Neural crest cell (in vitro differentiated cells): ENCODE data around the gene CTNNA3. TPM values are rescaled to one million over a fixed set of nuclear protein-coding genes. Genes with fewer than 3 reads are reported as not detected.

ENCODE experiments used
- DNase-seq: peaks from one replicate; pipeline ENCODE4 v3.0.0; 2021; ENCODE audit warnings: low read depth, mixed read lengths, low spot score
- H3K27ac Mint-ChIP-seq: one replicate; pipeline ENCODE4 v1.8.0; 2021; ENCODE audit warnings: mild to moderate bottlenecking, mixed read lengths; ENCODE audit not compliant: unreplicated experiment
- H3K27me3 Mint-ChIP-seq: 2 replicates; pipeline ENCODE4 v1.8.0; 2021; ENCODE audit warnings: low read depth, mild to moderate bottlenecking, mixed read lengths
- H3K36me3 Mint-ChIP-seq: 2 replicates; pipeline ENCODE4 v1.8.0; 2021; ENCODE audit warnings: low read depth, mild to moderate bottlenecking, mixed read lengths
- H3K4me1 Mint-ChIP-seq: 2 replicates; pipeline ENCODE4 v1.8.0; 2021; ENCODE audit warnings: mixed read lengths
- H3K4me3 Mint-ChIP-seq: one replicate; pipeline ENCODE4 v1.8.0; 2021; ENCODE audit warnings: mild to moderate bottlenecking, mixed read lengths
- H3K9me3 Mint-ChIP-seq: 2 replicates; pipeline ENCODE4 v1.8.0; 2021; ENCODE audit warnings: mixed read lengths
- total RNA-seq: library from RNA; stranded (reverse); gene quantifications from 2 replicates; pipeline ENCODE4 v1.2.1, GENCODE V29; 2021
- TF ChIP-seq, protein P1 (sequence below): fragments of 200-600 bp; sonication (generic); conservative IDR thresholded peaks from 2 replicates; pipeline ENCODE4 v1.5.0; 2021; ENCODE audit warnings: antibody characterized with exemption, mild to moderate bottlenecking

The CTNNA3 gene
- total RNA-seq, 1 donor from 2014 or later = 4.7 TPM

DNA sequence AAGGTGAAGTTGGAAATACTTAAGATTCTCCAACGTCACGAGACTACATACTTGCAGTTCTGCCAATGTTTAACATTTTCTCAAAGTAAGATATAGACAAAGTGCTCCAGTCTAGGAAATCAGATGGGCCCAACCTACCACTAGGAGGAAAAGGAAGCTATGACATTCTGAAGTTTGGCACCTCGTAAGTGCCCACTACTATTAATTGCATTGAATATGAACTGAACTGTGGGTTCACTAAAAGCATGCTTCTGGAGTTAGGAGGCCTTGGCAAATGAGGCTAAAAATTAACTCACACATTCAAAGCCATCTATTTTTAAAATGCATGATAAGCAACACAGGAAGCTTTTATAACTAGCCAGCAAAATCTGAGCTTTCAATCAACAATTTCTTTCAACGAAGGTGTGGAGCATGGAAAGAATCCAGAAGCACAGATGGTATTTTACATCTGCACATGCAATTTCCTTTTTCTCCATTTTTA is 620.5 kb downstream of the CTNNA3 start:
- H3K9me3 Mint-ChIP-seq = no peaks in the 10 kb centered on the region
- TF ChIP-seq, protein P1, sequence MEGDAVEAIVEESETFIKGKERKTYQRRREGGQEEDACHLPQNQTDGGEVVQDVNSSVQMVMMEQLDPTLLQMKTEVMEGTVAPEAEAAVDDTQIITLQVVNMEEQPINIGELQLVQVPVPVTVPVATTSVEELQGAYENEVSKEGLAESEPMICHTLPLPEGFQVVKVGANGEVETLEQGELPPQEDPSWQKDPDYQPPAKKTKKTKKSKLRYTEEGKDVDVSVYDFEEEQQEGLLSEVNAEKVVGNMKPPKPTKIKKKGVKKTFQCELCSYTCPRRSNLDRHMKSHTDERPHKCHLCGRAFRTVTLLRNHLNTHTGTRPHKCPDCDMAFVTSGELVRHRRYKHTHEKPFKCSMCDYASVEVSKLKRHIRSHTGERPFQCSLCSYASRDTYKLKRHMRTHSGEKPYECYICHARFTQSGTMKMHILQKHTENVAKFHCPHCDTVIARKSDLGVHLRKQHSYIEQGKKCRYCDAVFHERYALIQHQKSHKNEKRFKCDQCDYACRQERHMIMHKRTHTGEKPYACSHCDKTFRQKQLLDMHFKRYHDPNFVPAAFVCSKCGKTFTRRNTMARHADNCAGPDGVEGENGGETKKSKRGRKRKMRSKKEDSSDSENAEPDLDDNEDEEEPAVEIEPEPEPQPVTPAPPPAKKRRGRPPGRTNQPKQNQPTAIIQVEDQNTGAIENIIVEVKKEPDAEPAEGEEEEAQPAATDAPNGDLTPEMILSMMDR = no peak
- no peak for DNase-seq
- H3K4me1 Mint-ChIP-seq = peaks cover 7% of the 10 kb centered on the region
- no peak overlapping the region for H3K4me3 Mint-ChIP-seq
- no peak overlapping the region for H3K27ac Mint-ChIP-seq
- H3K36me3 Mint-ChIP-seq = no peaks in the 10 kb centered on the region
- no peaks in the 10 kb centered on the region for H3K27me3 Mint-ChIP-seq

DNA sequence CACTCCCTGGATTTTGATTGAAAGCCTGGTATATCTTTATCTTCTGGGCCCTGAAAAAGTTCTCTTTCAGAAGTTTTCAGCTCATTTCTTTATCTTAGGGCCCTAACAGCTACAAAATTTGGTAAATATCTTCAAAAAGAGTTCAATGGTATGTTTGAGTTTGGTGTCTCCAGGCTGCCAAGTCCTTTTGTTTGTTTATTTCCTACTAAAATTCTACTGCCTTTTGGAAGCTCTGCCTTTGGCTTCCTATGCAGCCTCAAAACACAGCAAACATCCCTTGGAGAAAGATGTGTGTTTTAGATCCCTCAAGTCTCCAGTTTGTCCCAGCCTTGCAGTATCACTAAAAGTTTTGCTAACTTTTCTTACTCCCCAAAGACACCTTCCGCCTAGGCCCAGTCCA is 623.3 kb downstream of the CTNNA3 start:
- Mint-ChIP-seq H3K4me3 (no peak overlapping the region), H3K36me3 (no peaks in the 10 kb centered on the region), H3K9me3 (no peaks in the 10 kb centered on the region), H3K27me3 (no peaks in the 10 kb centered on the region), H3K27ac (no peak overlapping the region), H3K4me1 (peaks cover 7% of the 10 kb centered on the region)
- DNase-seq = no peak
- TF ChIP-seq, protein P1 = no peak

DNA sequence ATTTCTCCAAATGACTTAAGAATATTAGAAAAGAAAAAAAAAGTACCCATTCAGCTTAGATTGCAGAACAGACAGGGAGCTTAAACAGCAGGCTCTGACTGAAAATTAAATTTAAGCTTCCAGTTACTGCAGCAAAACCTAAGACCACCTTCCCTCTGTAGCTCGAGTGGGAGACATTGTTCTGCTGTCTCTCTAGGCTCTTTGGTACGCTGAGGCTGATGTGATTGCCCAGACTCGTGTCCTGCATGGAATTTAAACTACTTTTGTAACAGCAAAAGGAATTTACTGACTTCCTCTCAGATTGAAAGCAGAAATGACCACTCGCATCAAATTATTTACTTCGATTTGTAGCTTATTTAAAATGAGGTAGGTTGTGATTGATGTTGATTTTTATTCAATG is 645.6 kb downstream of the CTNNA3 start:
- Mint-ChIP-seq H3K27me3 (no peaks in the 10 kb centered on the region), H3K4me1 (peaks cover 15% of the 10 kb centered on the region), H3K9me3 (no peaks in the 10 kb centered on the region), H3K27ac (peak overlapping the region; percentile 36), H3K4me3 (no peak overlapping the region), H3K36me3 (peaks cover 2% of the 10 kb centered on the region)
- TF ChIP-seq, protein P1 = no peak
- DNase-seq = no peak

DNA sequence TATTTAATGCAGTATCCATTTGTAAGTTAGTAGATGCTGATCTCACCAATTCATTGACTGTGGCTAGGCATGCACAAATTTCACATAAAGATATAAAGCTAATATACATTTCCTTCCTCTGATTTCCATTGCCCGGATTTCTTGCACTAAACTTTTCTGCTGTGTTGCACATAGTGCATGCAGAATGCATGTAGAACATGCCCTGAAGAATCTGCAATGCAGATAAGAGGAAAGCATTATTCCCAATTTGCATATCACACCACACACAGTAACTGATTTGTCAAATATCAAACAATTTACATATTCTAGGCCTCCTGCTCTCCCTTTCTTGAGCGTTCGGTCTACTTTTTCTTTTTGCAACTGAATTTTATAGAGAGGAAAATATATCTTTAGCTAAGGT is 646.0 kb downstream of the CTNNA3 start:
- Mint-ChIP-seq H3K9me3 (no peaks in the 10 kb centered on the region), H3K27me3 (no peaks in the 10 kb centered on the region), H3K27ac (no peak overlapping the region), H3K4me1 (peaks cover 15% of the 10 kb centered on the region), H3K4me3 (no peak overlapping the region), H3K36me3 (peaks cover 2% of the 10 kb centered on the region)
- no peak for DNase-seq
- TF ChIP-seq, protein P1 = no peak

DNA sequence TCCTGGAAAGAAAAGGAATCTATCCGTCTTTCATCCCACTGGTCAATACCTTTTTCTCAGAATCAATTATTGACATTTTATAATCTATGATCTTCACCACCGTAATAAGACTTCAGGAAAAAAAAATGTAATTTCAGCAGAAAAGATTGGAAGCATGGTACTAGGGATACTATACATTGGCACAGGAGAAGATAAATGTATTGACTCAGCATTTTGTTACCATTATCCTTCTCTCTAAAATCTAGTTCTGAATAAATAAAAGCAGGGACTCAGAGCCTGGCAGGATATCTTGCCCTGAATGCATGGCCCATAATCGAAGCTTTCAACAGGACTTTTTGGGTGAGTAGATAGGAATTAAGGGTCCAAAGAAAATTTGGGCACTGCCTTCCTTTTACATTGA is 649.5 kb downstream of the CTNNA3 start:
- no peak for DNase-seq
- Mint-ChIP-seq H3K4me3 (no peak overlapping the region), H3K4me1 (peaks cover 10% of the 10 kb centered on the region), H3K9me3 (no peaks in the 10 kb centered on the region), H3K36me3 (peaks cover 2% of the 10 kb centered on the region), H3K27me3 (no peaks in the 10 kb centered on the region), H3K27ac (no peak overlapping the region)
- TF ChIP-seq, protein P1 = no peak

DNA sequence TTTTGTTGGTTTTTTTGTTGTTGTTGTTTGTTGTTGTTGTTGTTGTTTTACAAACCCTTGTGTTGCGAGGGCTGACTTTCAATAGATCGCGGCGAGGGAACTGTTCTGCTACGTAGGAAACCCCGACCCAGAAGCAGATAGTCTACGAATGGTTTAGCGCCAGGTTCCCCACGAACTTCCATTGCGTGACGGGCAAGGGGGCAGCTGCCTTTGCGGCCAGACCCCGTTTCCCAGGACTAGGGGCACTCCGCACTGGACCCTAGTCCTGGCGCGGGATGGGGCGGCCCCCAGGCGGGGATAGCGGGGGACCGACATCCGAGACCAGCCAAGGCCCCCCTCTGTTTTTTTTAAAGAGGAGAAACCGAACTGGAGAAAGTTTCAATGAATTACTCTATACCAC is 650.6 kb downstream of the CTNNA3 start:
- no peak overlapping the region for H3K27ac Mint-ChIP-seq
- peaks cover 2% of the 10 kb centered on the region for H3K36me3 Mint-ChIP-seq
- TF ChIP-seq, protein P1 = no peak
- no peaks in the 10 kb centered on the region for H3K27me3 Mint-ChIP-seq
- H3K9me3 Mint-ChIP-seq = no peaks in the 10 kb centered on the region
- DNase-seq = no peak
- peaks cover 5% of the 10 kb centered on the region for H3K4me1 Mint-ChIP-seq
- no peak overlapping the region for H3K4me3 Mint-ChIP-seq
